ENCODE measurements around the gene SDC3. TPM values are rescaled to one million over a fixed set of nuclear protein-coding genes. Genes with fewer than 3 reads are reported as not detected.
A peak's percentile ranks its signal among the peaks of the same experiment; 100 is the strongest.

The SDC3 gene
- total and polyA plus RNA-seq, 4 experiments from 2014 or later = 0.29 to 0.64 TPM; not detected in 2

DNA sequence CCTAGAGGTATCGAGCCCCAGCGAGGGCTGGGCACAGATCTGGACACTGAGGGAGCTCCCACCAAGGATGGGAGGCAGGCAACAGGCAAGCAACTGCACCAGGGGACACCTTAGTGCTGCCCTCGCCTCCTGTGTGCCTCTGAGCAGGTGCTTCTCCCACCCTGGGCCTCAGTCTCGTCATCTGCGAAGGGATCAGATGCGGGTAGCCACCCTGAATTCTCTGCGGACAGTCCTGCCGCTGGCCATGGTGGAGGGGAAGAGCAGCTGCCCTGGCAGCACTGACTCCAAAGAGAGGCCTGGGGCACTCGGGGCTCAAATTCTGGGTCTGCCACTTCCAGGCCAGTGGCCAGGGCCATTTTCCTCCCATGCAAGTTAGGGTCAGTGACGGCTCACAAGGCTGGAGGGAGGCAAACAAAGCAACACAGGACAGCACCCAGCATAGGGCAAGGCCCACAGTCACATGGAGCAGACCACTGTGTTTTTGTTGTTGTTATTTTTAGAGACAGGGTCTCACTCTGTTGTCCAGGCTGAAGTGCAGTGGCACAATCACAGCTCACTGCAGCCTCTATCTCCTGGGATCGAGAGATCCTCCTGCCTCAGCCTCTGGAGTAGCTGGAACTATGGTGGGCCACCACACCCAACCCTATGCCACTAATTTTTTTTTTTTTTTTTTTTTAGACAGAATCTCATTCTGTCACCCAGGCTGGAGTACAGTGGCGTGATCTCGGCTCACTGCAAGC, 7.1 kb upstream of the SDC3 start:
- Mint-ChIP-seq H3K9me3 (no peaks in the 10 kb centered on the region), H3K27me3 (peaks cover 0 to under 1% of the 10 kb centered on the region in 2 donors), H3K36me3 (no peaks in the 10 kb centered on the region), H3K27ac (no peak overlapping the region), H3K4me3 (no peak overlapping the region), H3K4me1 (peaks cover 0 to 1% (median 0%) of the 10 kb centered on the region in 4 donors)
- Histone ChIP-seq H3K9me3 (ENCODE audit: control insufficient read depth in 1 of 2, low read length in 2 of 2) (no peaks in the 10 kb centered on the region), H3K4me1 (ENCODE audit: insufficient read depth, low read length) (no peaks in the 10 kb centered on the region), H3K27ac (ENCODE audit: low read depth, low read length) (no peak overlapping the region), H3K36me3 (ENCODE audit: insufficient read depth, low read length) (no peaks in the 10 kb centered on the region), H3K27me3 (ENCODE audit: insufficient read depth, low read length) (no peaks in the 10 kb centered on the region), H3K4me3 (ENCODE audit: low read length in 2 of 2) (no peak overlapping the region)
- ChIA-PET CTCF (ENCODE audit: partially characterized antibody) (interaction anchor here (0.7 to 7.3 kb wide), 4 partner anchors 13 to 133 kb away, joined by 3 to 109 read pairs (median 4); no protein-coding TSS in a partner anchor), POLR2A (ENCODE audit: partially characterized antibody) (no interaction called here)
- intact Hi-C loops (cut with micrococcal nuclease) = no loop called here
- DNase-seq = no peak

DNA sequence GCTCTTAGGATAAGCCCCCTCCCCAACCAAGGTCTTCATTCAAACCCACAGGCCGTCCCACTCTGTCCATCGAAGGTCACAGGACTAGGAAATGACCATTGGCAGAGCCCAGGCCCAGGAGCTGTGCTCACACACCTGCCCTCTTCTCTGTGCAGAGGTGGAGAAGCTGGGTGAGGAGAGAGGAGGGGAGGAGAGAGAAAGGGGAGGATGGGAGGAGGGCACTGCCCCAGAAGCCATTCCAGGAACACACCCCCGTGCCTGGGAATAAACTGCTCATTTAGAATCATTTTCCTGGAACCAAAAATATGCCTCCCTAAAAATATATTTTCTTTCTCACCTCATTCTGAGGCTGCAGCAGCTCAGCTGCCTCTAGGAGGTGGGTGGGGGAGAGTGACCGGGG, 6.4 kb upstream of the SDC3 start:
- intact Hi-C loops (cut with micrococcal nuclease) = no loop called here
- no peak for DNase-seq
- no peaks in the 10 kb centered on the region for H3K27me3 ChIP-seq (ENCODE audit: insufficient read depth, low read length)
- H3K27ac ChIP-seq (ENCODE audit: low read depth, low read length) = no peak overlapping the region
- ChIA-PET POLR2A (ENCODE audit: partially characterized antibody) (no interaction called here), CTCF (ENCODE audit: partially characterized antibody) (interaction anchor here (0.7 to 7.3 kb wide), 4 partner anchors 14 to 132 kb away, joined by 3 to 109 read pairs (median 4); no protein-coding TSS in a partner anchor)
- no peaks in the 10 kb centered on the region for H3K9me3 ChIP-seq (ENCODE audit: control insufficient read depth in 1 of 2, low read length in 2 of 2)
- H3K36me3 ChIP-seq (ENCODE audit: insufficient read depth, low read length) = no peaks in the 10 kb centered on the region
- H3K36me3 Mint-ChIP-seq = no peaks in the 10 kb centered on the region
- H3K4me3 ChIP-seq (ENCODE audit: low read length in 2 of 2) = no peak overlapping the region
- peaks cover 0 to 1% (median under 1%) of the 10 kb centered on the region in 4 donors for H3K4me1 Mint-ChIP-seq
- H3K4me1 ChIP-seq (ENCODE audit: insufficient read depth, low read length) = no peaks in the 10 kb centered on the region
- peak overlapping the region in 1 of 8 donors; percentile 46 for H3K4me3 Mint-ChIP-seq
- H3K9me3 Mint-ChIP-seq = no peaks in the 10 kb centered on the region
- H3K27ac Mint-ChIP-seq = peak overlapping the region in 1 of 7 donors; percentile 53
- peaks cover 0 to under 1% of the 10 kb centered on the region in 2 donors for H3K27me3 Mint-ChIP-seq

DNA sequence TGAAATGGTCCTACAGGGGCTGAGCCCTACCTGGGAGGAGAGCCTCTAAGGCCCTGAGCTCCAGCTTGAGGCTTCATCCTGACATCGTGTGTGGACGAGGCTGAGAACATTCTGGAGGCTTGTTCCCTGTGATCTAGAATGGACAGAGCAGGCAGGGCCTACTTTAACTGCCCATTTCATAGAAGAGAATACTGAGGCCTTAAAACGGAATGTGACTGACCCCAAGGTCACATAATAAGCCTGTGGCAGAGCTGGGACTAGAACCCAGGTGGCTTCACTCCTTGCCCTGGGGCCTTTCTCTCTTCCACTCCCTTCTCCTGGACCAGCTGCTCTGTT, 6.0 kb upstream of the SDC3 start:
- intact Hi-C loops (cut with micrococcal nuclease) = no loop called here

GRCh38 chr1:30912913-30913652, 4.5 kb upstream of the SDC3 start:
- Histone ChIP-seq H3K9me3 (ENCODE audit: control insufficient read depth in 1 of 2, low read length in 2 of 2) (no peaks in the 10 kb centered on the region), H3K4me3 (ENCODE audit: low read length in 2 of 2) (no peak overlapping the region), H3K4me1 (ENCODE audit: insufficient read depth, low read length) (peaks cover 7% of the 10 kb centered on the region), H3K36me3 (ENCODE audit: insufficient read depth, low read length) (no peaks in the 10 kb centered on the region), H3K27me3 (ENCODE audit: insufficient read depth, low read length) (peaks cover 7% of the 10 kb centered on the region), H3K27ac (ENCODE audit: low read depth, low read length) (no peak overlapping the region)
- DNase-seq = no peak
- Mint-ChIP-seq H3K4me1 (peaks cover 3 to 12% (median 7%) of the 10 kb centered on the region in 4 donors), H3K27me3 (peaks cover 2 to 9% of the 10 kb centered on the region in 2 donors), H3K36me3 (peaks cover 0 to 3% of the 10 kb centered on the region in 2 donors), H3K27ac (peak overlapping the region in 1 of 7 donors; percentile 79), H3K9me3 (no peaks in the 10 kb centered on the region), H3K4me3 (no peak overlapping the region)
- POLR2A ChIA-PET (ENCODE audit: partially characterized antibody) = no interaction called here
- intact Hi-C loops (cut with micrococcal nuclease) = no loop called here
- CTCF ChIA-PET (ENCODE audit: partially characterized antibody) = interaction anchor here (1.0 to 7.3 kb wide), 5 partner anchors 16 to 134 kb away, joined by 3 to 109 read pairs (median 3); no protein-coding TSS in a partner anchor

More for the DNA sequence above, 6.0 kb upstream of the SDC3 start:
- H3K4me3 Mint-ChIP-seq = no peak overlapping the region
- H3K27ac ChIP-seq (ENCODE audit: low read depth, low read length) = no peak overlapping the region
- H3K4me1 ChIP-seq (ENCODE audit: insufficient read depth, low read length) = peaks cover under 1% of the 10 kb centered on the region
- no peak for DNase-seq
- no peaks in the 10 kb centered on the region for H3K9me3 Mint-ChIP-seq
- no peaks in the 10 kb centered on the region for H3K9me3 ChIP-seq (ENCODE audit: control insufficient read depth in 1 of 2, low read length in 2 of 2)
- ChIA-PET POLR2A (ENCODE audit: partially characterized antibody) (no interaction called here), CTCF (ENCODE audit: partially characterized antibody) (interaction anchor here (0.7 to 7.3 kb wide), 3 partner anchors 16 to 132 kb away, joined by 3 to 109 read pairs (median 4); no protein-coding TSS in a partner anchor)
- no peak overlapping the region for H3K4me3 ChIP-seq (ENCODE audit: low read length in 2 of 2)
- H3K27ac Mint-ChIP-seq = no peak overlapping the region
- H3K4me1 Mint-ChIP-seq = peaks cover under 1 to 5% (median 2%) of the 10 kb centered on the region in 4 donors
- peaks cover under 1 to 4% of the 10 kb centered on the region in 2 donors for H3K27me3 Mint-ChIP-seq
- H3K36me3 ChIP-seq (ENCODE audit: insufficient read depth, low read length) = no peaks in the 10 kb centered on the region
- H3K27me3 ChIP-seq (ENCODE audit: insufficient read depth, low read length) = peaks cover 1% of the 10 kb centered on the region
- no peaks in the 10 kb centered on the region for H3K36me3 Mint-ChIP-seq

DNA sequence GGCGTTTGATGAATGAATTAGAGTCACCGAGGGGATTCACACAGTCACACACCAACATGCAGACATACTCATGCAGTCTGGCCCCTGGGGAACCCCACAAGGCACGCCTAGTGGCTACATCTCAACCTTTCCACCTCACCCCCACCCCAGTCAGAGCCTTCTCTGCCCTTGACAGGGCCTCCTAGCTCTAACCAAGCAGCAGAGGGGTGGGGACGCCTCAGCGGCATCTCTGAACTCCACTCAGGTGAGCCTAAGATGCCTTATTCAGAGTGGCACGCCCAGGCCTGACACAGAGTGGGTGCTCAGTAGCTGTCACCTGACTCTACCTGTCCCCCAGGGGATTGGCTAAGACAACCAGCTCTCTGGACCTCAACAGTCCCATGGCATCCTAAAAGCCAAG, 3.7 kb upstream of the SDC3 start:
- no peaks in the 10 kb centered on the region for H3K36me3 ChIP-seq (ENCODE audit: insufficient read depth, low read length)
- H3K27ac ChIP-seq (ENCODE audit: low read depth, low read length) = no peak overlapping the region
- no peak for DNase-seq
- H3K4me1 ChIP-seq (ENCODE audit: insufficient read depth, low read length) = peaks cover 14% of the 10 kb centered on the region
- H3K27me3 Mint-ChIP-seq = peaks cover 8 to 15% of the 10 kb centered on the region in 2 donors
- H3K9me3 Mint-ChIP-seq = no peaks in the 10 kb centered on the region
- H3K27ac Mint-ChIP-seq = no peak overlapping the region
- peaks cover 15% of the 10 kb centered on the region for H3K27me3 ChIP-seq (ENCODE audit: insufficient read depth, low read length)
- peaks cover 9 to 18% (median 13%) of the 10 kb centered on the region in 4 donors for H3K4me1 Mint-ChIP-seq
- H3K9me3 ChIP-seq (ENCODE audit: control insufficient read depth in 1 of 2, low read length in 2 of 2) = no peaks in the 10 kb centered on the region
- ChIA-PET CTCF (ENCODE audit: partially characterized antibody) (interaction anchor here (0.6 to 7.3 kb wide), 6 partner anchors 17 to 168 kb away, joined by 3 to 109 read pairs (median 3); no protein-coding TSS in a partner anchor), POLR2A (ENCODE audit: partially characterized antibody) (interaction anchor here (1.7 kb wide), 1 partner anchor 193 kb away, joined by 8 read pairs; no protein-coding TSS in a partner anchor)
- no peak overlapping the region for H3K4me3 Mint-ChIP-seq
- H3K4me3 ChIP-seq (ENCODE audit: low read length in 2 of 2) = no peak overlapping the region
- H3K36me3 Mint-ChIP-seq = peaks cover 0 to 3% of the 10 kb centered on the region in 2 donors
- intact Hi-C loops (cut with micrococcal nuclease) = no loop called here

GRCh38 chr1:30911059-30911954, 2.7 kb upstream of the SDC3 start:
- H3K27ac Mint-ChIP-seq = no peak overlapping the region
- peaks cover 9 to 18% of the 10 kb centered on the region in 2 donors for H3K27me3 Mint-ChIP-seq
- H3K4me1 Mint-ChIP-seq = peaks cover 9 to 19% (median 14%) of the 10 kb centered on the region in 4 donors
- peaks cover 0 to 3% of the 10 kb centered on the region in 2 donors for H3K36me3 Mint-ChIP-seq
- ChIA-PET POLR2A (ENCODE audit: partially characterized antibody) (interaction anchor here (1.2 to 1.7 kb wide), 2 partner anchors 129 to 192 kb away, joined by 3 to 8 read pairs; no protein-coding TSS in a partner anchor), CTCF (ENCODE audit: partially characterized antibody) (interaction anchor here (0.7 to 7.3 kb wide), 9 partner anchors 15 to 193 kb away, joined by 3 to 109 read pairs (median 3); no protein-coding TSS in a partner anchor)
- Histone ChIP-seq H3K27me3 (ENCODE audit: insufficient read depth, low read length) (peaks cover 17% of the 10 kb centered on the region), H3K27ac (ENCODE audit: low read depth, low read length) (no peak overlapping the region), H3K9me3 (ENCODE audit: control insufficient read depth in 1 of 2, low read length in 2 of 2) (no peaks in the 10 kb centered on the region), H3K4me1 (ENCODE audit: insufficient read depth, low read length) (peaks cover 15% of the 10 kb centered on the region), H3K36me3 (ENCODE audit: insufficient read depth, low read length) (no peaks in the 10 kb centered on the region), H3K4me3 (ENCODE audit: low read length in 2 of 2) (no peak overlapping the region)
- H3K4me3 Mint-ChIP-seq = peak overlapping the region in 3 of 8 donors; percentile 14 to 36 (median 21)
- intact Hi-C loops (cut with micrococcal nuclease) = loop anchor here (1.0 to 2.0 kb wide), 3 partner anchors 110 to 192 kb away; no protein-coding TSS in a partner anchor
- peaks cover 0 to 2% (median 0%) of the 10 kb centered on the region in 8 donors for H3K9me3 Mint-ChIP-seq
- peak in 3 of 5 donors; percentile 27 to 32 (median 32) for DNase-seq
